Vagina (tissue), 2 donors: ENCODE data around the gene USP53. TPM values are rescaled to one million over a fixed set of nuclear protein-coding genes. Genes with fewer than 3 reads are reported as not detected.

Experiments used
- DNase-seq, 2 donors: peaks; one replicate each; pipeline ENCODE4 v3.0.0-alpha.2; 2017; ENCODE audit errors: extremely low spot score in 2 of 2
- H3K27ac ChIP-seq: fragments of 200-600 bp; sonication (generic); one replicate; pipeline ENCODE4 v1.5.1; 2019
- H3K27me3 ChIP-seq: fragments of 200-600 bp; sonication (generic); one replicate; pipeline ENCODE4 v1.5.1; 2019
- H3K36me3 ChIP-seq, 2 donors: fragments of 200-600 bp; sonication (generic); one replicate each; pipeline ENCODE4 v1.5.1; 2017 to 2019
- H3K4me1 ChIP-seq: fragments of 200-600 bp; sonication (generic); one replicate; pipeline ENCODE4 v1.5.1; 2019
- H3K4me3 ChIP-seq, 2 donors: fragments of 200-600 bp; sonication (generic); 1 replicate in 1 of 2; 2 replicates in 1 of 2; pipeline ENCODE4 v1.5.1; 2016 to 2019
- H3K9me3 ChIP-seq: fragments of 200-600 bp; sonication (generic); one replicate; pipeline ENCODE4 v1.5.1; 2019
- CTCF ChIP-seq, 3 experiments: fragments of 450-650 bp in 2 of 3; fragments of 200-600 bp in 1 of 3; sonication (generic) in 1 of 3; IDR thresholded peaks; one replicate each; pipeline ENCODE4 v1.5.1; 2017 to 2019; ENCODE audit warnings: antibody characterized with exemption in 3 of 3, mild to moderate bottlenecking in 2 of 3, moderate library complexity in 2 of 3
- POLR2A ChIP-seq, 2 donors: fragments of 450-650 bp; IDR thresholded peaks; one replicate each; pipeline ENCODE4 v1.6.1; 2017; ENCODE audit warnings: antibody characterized with exemption in 2 of 2, mild to moderate bottlenecking in 2 of 2, moderate library complexity in 2 of 2
- POLR2AphosphoS5 ChIP-seq, 2 donors: sonication (generic); formaldehyde crosslinking; IDR thresholded peaks; one replicate each; pipeline ENCODE4 v1.9.0; 2017; ENCODE audit warnings: antibody characterized with exemption in 2 of 2, mild to moderate bottlenecking in 2 of 2, low read depth in 1 of 2; ENCODE audit not compliant: insufficient read depth in 1 of 2
- intact Hi-C: fragments of 100-400 bp; cut with DNase I; formaldehyde crosslinking; loops from one replicate; pipeline ENCODE4 v1.15.1; 2023
- total RNA-seq: library from RNA; depleted of rRNA; stranded (reverse); fragments of >200 nt; gene quantifications from one replicate; pipeline ENCODE4 v1.2.3, GENCODE V29; 2016

Gene USP53
- total RNA-seq, 1 donor from 2014 or later: 53.5 TPM

GRCh38 chr4:119209077-119209476 lies 3.4 kb upstream of the USP53 start:
- Histone ChIP-seq H3K4me1 (peaks cover 17% of the 10 kb centered on the region), H3K27me3 (no peaks in the 10 kb centered on the region), H3K36me3 (no peaks in the 10 kb centered on the region), H3K27ac (peak overlapping the region; percentile 22), H3K4me3 (no peak overlapping the region), H3K9me3 (no peaks in the 10 kb centered on the region)
- TF ChIP-seq POLR2A (IDR thresholded peaks at IDR 0.05): no peak
- peak; percentile 27 to 46 for TF ChIP-seq POLR2AphosphoS5 (IDR thresholded peaks at IDR 0.05; ENCODE audit: insufficient read depth in 1 of 2, low read depth in 1 of 2)
- no peak for DNase-seq
- intact Hi-C loops: no loop called here

GRCh38 chr4:119209586-119209985 lies 2.9 kb upstream of the USP53 start:
- Histone ChIP-seq H3K4me3 (no peak overlapping the region), H3K27me3 (no peaks in the 10 kb centered on the region), H3K9me3 (no peaks in the 10 kb centered on the region), H3K4me1 (peaks cover 13% of the 10 kb centered on the region), H3K27ac (peak overlapping the region; percentile 22), H3K36me3 (no peaks in the 10 kb centered on the region)
- DNase-seq: no peak
- intact Hi-C loops: no loop called here
- TF ChIP-seq POLR2AphosphoS5 (IDR thresholded peaks at IDR 0.05; ENCODE audit: insufficient read depth in 1 of 2, low read depth in 1 of 2) (no peak), POLR2A (IDR thresholded peaks at IDR 0.05) (no peak), CTCF (IDR thresholded peaks at IDR 0.05) (no peak)

- no peak for TF ChIP-seq POLR2A (IDR thresholded peaks at IDR 0.05)
- TF ChIP-seq POLR2AphosphoS5 (IDR thresholded peaks at IDR 0.05; ENCODE audit: insufficient read depth in 1 of 2, low read depth in 1 of 2): no peak
- no peak for TF ChIP-seq CTCF (IDR thresholded peaks at IDR 0.05)
- no peak for DNase-seq
- Histone ChIP-seq H3K9me3 (no peaks in the 10 kb centered on the region), H3K36me3 (no peaks in the 10 kb centered on the region), H3K4me3 (no peak overlapping the region), H3K4me1 (peaks cover 10% of the 10 kb centered on the region), H3K27ac (no peak overlapping the region), H3K27me3 (no peaks in the 10 kb centered on the region)
- intact Hi-C loops: loop anchor here (10.0 kb wide), 3 partner anchors 74 to 166 kb away; no protein-coding TSS in a partner anchor
These were observed 1.7 kb upstream of the USP53 start for GRCh38 chr4:119210775-119211174.

- Histone ChIP-seq H3K36me3 (no peaks in the 10 kb centered on the region), H3K4me1 (peaks cover 10% of the 10 kb centered on the region), H3K27me3 (no peaks in the 10 kb centered on the region), H3K4me3 (peak overlapping the region; percentile 90 to 91), H3K27ac (peak overlapping the region; percentile 96), H3K9me3 (no peaks in the 10 kb centered on the region)
- DNase-seq: no peak
- intact Hi-C loops: loop anchor here (10.0 kb wide), 3 partner anchors 73 to 167 kb away; no protein-coding TSS in a partner anchor
- no peak for TF ChIP-seq POLR2A (IDR thresholded peaks at IDR 0.05)
- TF ChIP-seq CTCF (IDR thresholded peaks at IDR 0.05): peak in 1 of 3 experiments; percentile 15
These were observed 663 bp upstream of the USP53 start for GRCh38 chr4:119211867-119212233.

GRCh38 chr4:119212964-119213606 lies 572 bp downstream of the USP53 start:
- Histone ChIP-seq H3K4me3 (peak overlapping the region; percentile 90 to 91), H3K9me3 (no peaks in the 10 kb centered on the region), H3K4me1 (peaks cover 10% of the 10 kb centered on the region), H3K36me3 (peaks cover 0 to 7% of the 10 kb centered on the region in 2 donors), H3K27ac (peak overlapping the region; percentile 96), H3K27me3 (no peaks in the 10 kb centered on the region)
- no peak for TF ChIP-seq CTCF (IDR thresholded peaks at IDR 0.05)
- TF ChIP-seq POLR2AphosphoS5 (IDR thresholded peaks at IDR 0.05; ENCODE audit: insufficient read depth in 1 of 2, low read depth in 1 of 2): no peak
- TF ChIP-seq POLR2A (IDR thresholded peaks at IDR 0.05): no peak
- peak in 1 of 2 donors; percentile 95 for DNase-seq
- intact Hi-C loops: loop anchor here (10.0 kb wide), 3 partner anchors 72 to 168 kb away; no protein-coding TSS in a partner anchor
